K562 (cell line): Measurements from ENCODE around the gene NUDT6. TPM values are rescaled to one million over a fixed set of nuclear protein-coding genes. Genes with fewer than 3 reads are reported as not detected.

Experiments
- ARID1B ChIP-seq: fragments of 450-650 bp; IDR thresholded peaks from 2 replicates; pipeline ENCODE4 v1.6.1; 2016; ENCODE audit warnings: antibody characterized with exemption, mild to moderate bottlenecking, inconsistent platforms
- CBFB ChIP-seq: sonication (generic); formaldehyde crosslinking; IDR thresholded peaks from 2 replicates; pipeline ENCODE4 v1.4.0; 2020; ENCODE audit warnings: mild to moderate bottlenecking, missing genetic modification reagents
- CHD4 ChIP-seq: fragments of 200-600 bp; sonication (generic); IDR thresholded peaks from 3 replicates; pipeline ENCODE4 v1.6.1; 2012; ENCODE audit warnings: low read depth, mild to moderate bottlenecking, mixed read lengths, low read length, inconsistent platforms; ENCODE audit not compliant: insufficient read depth, insufficient replicate concordance, poor library complexity, severe bottlenecking
- FOXJ3 ChIP-seq: sonication (generic); formaldehyde crosslinking; IDR thresholded peaks from 2 replicates; pipeline ENCODE4 v1.4.0; 2020; ENCODE audit warnings: mild to moderate bottlenecking, missing genetic modification reagents
- KLF13 ChIP-seq: fragments of 450-650 bp; IDR thresholded peaks from 2 replicates; pipeline ENCODE4 v1.6.1; 2016; ENCODE audit warnings: missing genetic modification characterization, low read depth, mild to moderate bottlenecking, missing compliant biosample characterization, moderate library complexity, borderline replicate concordance
- MAZ ChIP-seq, 2 experiments: fragments of 450-650 bp in 1 of 2; sonication (generic) in 1 of 2; formaldehyde crosslinking; IDR thresholded peaks in 1 of 2; conservative IDR thresholded peaks in 1 of 2; 2 replicates each; pipeline versions ENCODE4 v1.4.0 to v1.5.0; 2020; ENCODE audit warnings: mild to moderate bottlenecking in 1 of 2, missing genetic modification reagents in 1 of 2
- MEIS2 ChIP-seq: fragments of 450-650 bp; IDR thresholded peaks from 2 replicates; pipeline ENCODE4 v1.6.1; 2014; ENCODE audit warnings: mild to moderate bottlenecking; ENCODE audit not compliant: partially characterized antibody
- MXD1 ChIP-seq: fragments of 250-450 bp; sonication (Bioruptor Pico); IDR thresholded peaks from 2 replicates; pipeline ENCODE4 v1.8.0; 2021; ENCODE audit warnings: borderline replicate concordance, mild to moderate bottlenecking, moderate library complexity; ENCODE audit not compliant: poor library complexity, severe bottlenecking
- PHB2 ChIP-seq: fragments of 450-650 bp; IDR thresholded peaks from 2 replicates; pipeline ENCODE4 v1.6.1; 2017; ENCODE audit warnings: low read depth
- SAFB2 ChIP-seq: fragments of 200-400 bp; formaldehyde crosslinking; IDR thresholded peaks from 2 replicates; pipeline ENCODE4 v1.6.1; 2018; ENCODE audit warnings: borderline replicate concordance, low read length, low read depth, moderate library complexity; ENCODE audit not compliant: severe bottlenecking
- TAF1 ChIP-seq: IDR thresholded peaks from 2 replicates; pipeline ENCODE4 v1.6.1; 2011; ENCODE audit warnings: mild to moderate bottlenecking, low read length, moderate library complexity; ENCODE audit not compliant: insufficient read depth, control insufficient read depth, severe bottlenecking; ENCODE audit errors: extremely low read depth
- TFE3 ChIP-seq: fragments of 450-650 bp; formaldehyde crosslinking; IDR thresholded peaks from 2 replicates; pipeline ENCODE4 v1.4.0; 2020; ENCODE audit warnings: mild to moderate bottlenecking, mixed read lengths
- ZBTB43 ChIP-seq: sonication (generic); formaldehyde crosslinking; IDR thresholded peaks from 2 replicates; pipeline ENCODE4 v1.8.0; 2023; ENCODE audit warnings: mild to moderate bottlenecking, missing genetic modification reagents
- ZFP30 ChIP-seq: fragments of 250-450 bp; sonication (Bioruptor Pico); IDR thresholded peaks from 2 replicates; pipeline ENCODE4 v1.8.0; 2022; ENCODE audit warnings: moderate library complexity, mild to moderate bottlenecking, inconsistent platforms, borderline replicate concordance
- polyA plus RNA-seq, 8 experiments: library from polyadenylated mRNA; depleted of rRNA in 4 of 8; stranded (reverse) in 5 of 8; unstranded in 3 of 8; fragments of >200 nt; fragmentation: Nextera tagmentation in 2 of 8; fragmentation: Illumina TruSeq in 1 of 8; extraction: Ambion mirVana in 2 of 8; extraction: Trizol in 1 of 8; gene quantifications; 2 replicates each; pipeline versions ENCODE4 v1.2.1 to v1.2.3, GENCODE V29; 2011 to 2014; ENCODE audit warnings: inconsistent platforms in 1 of 8, missing spikeins in 1 of 8
- total RNA-seq, 7 experiments: library from RNA; depleted of rRNA in 6 of 7; stranded (reverse); fragments of >200 nt in 6 of 7; fragmentation: Illumina TruSeq in 2 of 7; extraction: Trizol in 2 of 7; gene quantifications; 2 replicates each; pipeline versions ENCODE4 v1.2.1 to v1.2.3, GENCODE V29; 2011 to 2021; ENCODE audit warnings: low replicate concordance in 1 of 7
- TF ChIP-seq, protein P1 (sequence below): fragments of 200-800 bp; sonication (Bioruptor generic); IDR thresholded peaks from 2 replicates; pipeline ENCODE4 v1.6.1; 2017; ENCODE audit warnings: missing genetic modification characterization, missing compliant biosample characterization
- TF ChIP-seq, protein P2 (sequence below): fragments of 250-450 bp; sonication (Bioruptor Pico); IDR thresholded peaks from 2 replicates; pipeline ENCODE4 v1.4.0; 2020; ENCODE audit warnings: mild to moderate bottlenecking, moderate library complexity

NUDT6 gene
- total and polyA plus RNA-seq, 9 of the 15 experiments (the other 6 are each of a cell fraction or from before 2014, with no cell fraction given): 9.4 to 18.1 (median 13.4) TPM

GRCh38 chr4:122873821-122874593 lies 48.4 kb downstream of the NUDT6 start (continued):
- TF ChIP-seq ZBTB43 (CRISPR knock-in tag) (no peak), MEIS2 (peak; percentile 10), KLF13 (tag) (no peak), SAFB2 (no peak), ZFP30 (CRISPR knock-in tag) (no peak), TFE3 (CRISPR knock-in tag) (no peak), MAZ (CRISPR knock-in tag; conservative IDR thresholded peaks at IDR 0.05 in 1 of 2, IDR thresholded peaks at IDR 0.05 in 1 of 2) (no peak), CBFB (no peak), ARID1B (peak; percentile 48; the same call in 1 of the 2 replicates), FOXJ3 (CRISPR knock-in tag) (no peak), CHD4 (no peak), PHB2 (no peak), MXD1 (CRISPR knock-in tag) (no peak), TAF1 (no peak)
- TF ChIP-seq, protein P1, sequence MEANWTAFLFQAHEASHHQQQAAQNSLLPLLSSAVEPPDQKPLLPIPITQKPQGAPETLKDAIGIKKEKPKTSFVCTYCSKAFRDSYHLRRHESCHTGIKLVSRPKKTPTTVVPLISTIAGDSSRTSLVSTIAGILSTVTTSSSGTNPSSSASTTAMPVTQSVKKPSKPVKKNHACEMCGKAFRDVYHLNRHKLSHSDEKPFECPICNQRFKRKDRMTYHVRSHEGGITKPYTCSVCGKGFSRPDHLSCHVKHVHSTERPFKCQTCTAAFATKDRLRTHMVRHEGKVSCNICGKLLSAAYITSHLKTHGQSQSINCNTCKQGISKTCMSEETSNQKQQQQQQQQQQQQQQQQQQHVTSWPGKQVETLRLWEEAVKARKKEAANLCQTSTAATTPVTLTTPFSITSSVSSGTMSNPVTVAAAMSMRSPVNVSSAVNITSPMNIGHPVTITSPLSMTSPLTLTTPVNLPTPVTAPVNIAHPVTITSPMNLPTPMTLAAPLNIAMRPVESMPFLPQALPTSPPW (CRISPR knock-in tag): no peak
- TF ChIP-seq, protein P2, sequence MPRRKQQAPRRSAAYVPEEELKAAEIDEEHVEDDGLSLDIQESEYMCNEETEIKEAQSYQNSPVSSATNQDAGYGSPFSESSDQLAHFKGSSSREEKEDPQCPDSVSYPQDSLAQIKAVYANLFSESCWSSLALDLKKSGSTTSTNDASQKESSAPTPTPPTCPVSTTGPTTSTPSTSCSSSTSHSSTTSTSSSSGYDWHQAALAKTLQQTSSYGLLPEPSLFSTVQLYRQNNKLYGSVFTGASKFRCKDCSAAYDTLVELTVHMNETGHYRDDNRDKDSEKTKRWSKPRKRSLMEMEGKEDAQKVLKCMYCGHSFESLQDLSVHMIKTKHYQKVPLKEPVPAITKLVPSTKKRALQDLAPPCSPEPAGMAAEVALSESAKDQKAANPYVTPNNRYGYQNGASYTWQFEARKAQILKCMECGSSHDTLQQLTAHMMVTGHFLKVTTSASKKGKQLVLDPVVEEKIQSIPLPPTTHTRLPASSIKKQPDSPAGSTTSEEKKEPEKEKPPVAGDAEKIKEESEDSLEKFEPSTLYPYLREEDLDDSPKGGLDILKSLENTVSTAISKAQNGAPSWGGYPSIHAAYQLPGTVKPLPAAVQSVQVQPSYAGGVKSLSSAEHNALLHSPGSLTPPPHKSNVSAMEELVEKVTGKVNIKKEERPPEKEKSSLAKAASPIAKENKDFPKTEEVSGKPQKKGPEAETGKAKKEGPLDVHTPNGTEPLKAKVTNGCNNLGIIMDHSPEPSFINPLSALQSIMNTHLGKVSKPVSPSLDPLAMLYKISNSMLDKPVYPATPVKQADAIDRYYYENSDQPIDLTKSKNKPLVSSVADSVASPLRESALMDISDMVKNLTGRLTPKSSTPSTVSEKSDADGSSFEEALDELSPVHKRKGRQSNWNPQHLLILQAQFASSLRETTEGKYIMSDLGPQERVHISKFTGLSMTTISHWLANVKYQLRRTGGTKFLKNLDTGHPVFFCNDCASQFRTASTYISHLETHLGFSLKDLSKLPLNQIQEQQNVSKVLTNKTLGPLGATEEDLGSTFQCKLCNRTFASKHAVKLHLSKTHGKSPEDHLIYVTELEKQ (CRISPR knock-in tag): no peak
